ENCODE measurements around the gene ACAD10. TPM values are rescaled to one million over a fixed set of nuclear protein-coding genes. Genes with fewer than 3 reads are reported as not detected.
"Not testable (repeated sequence)": the region's sequence is repeated elsewhere in the genome, so short reads cannot be mapped to it uniquely, and the experiment has no call there.

ACAD10 gene
- total RNA-seq, 1 experiment from 2014 or later: 12.4 TPM

GRCh38 chr12:111753144-111753881 lies 67.5 kb downstream of the ACAD10 start:
- peak; percentile 73 for DNase-seq (ENCODE audit: low spot score)

- DNase-seq (ENCODE audit: low spot score): no peak
Observed at GRCh38 chr12:111754671-111755070, 68.8 kb downstream of the ACAD10 start.

DNA sequence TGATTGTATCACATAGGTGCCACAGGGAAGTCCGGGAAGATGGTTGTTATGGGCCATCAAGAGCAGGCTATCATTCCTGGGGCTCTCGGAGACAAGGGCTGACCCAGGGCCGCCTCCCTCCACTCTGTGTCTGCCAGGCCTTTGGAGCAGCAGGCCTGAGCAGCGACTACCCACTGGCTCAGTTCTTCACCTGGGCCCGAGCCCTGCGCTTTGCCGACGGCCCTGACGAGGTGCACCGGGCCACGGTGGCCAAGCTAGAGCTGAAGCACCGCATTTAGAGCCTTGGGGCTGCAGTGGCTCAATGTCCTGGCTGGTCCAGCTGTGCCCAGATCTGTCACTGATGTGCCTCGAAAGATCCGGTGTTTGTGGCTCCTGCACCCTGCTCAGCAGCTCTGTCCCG lies 70.3 kb downstream of the ACAD10 start:
- DNase-seq (ENCODE audit: low spot score): no peak

- DNase-seq (ENCODE audit: low spot score): no peak
Observed at GRCh38 chr12:111756681-111757080, 70.8 kb downstream of the ACAD10 start.

DNA sequence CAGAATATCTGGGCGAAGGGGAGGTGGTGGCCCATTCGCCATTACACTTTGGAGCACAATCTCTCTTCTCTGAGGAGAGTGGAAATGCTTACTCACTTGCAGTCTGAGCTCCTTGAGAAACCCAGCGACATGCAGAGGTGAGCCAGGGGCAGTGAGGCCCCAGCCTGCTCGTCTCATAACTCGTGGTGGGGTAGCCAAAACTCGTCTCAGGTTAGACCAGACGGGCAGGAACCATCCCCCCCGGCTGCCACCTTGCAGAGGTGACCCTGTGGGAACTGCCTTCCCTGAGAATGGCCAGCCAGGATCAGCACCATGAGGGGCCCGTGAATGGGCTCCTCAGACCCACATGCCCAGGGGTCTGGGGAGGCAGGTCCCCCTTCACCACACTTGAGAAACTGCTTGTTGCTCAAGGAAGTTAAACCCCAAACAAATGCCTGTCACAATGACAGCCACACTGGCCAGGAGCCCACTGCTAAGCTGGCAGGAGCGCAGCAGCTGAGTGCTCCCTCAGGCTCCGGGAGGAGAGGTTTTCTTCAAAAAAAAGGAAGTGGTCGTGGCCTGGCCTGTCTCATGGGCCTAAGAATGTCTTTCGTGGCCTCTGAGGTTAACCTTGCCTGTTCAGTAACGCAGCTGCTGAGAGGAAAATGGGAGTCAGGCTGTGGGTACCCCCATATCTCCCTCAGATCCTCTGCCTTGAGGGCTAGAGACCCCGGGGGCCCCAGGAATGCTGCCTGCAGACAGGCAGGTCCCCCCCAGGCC lies 71.7 kb downstream of the ACAD10 start:
- DNase-seq (ENCODE audit: low spot score): no peak

DNA sequence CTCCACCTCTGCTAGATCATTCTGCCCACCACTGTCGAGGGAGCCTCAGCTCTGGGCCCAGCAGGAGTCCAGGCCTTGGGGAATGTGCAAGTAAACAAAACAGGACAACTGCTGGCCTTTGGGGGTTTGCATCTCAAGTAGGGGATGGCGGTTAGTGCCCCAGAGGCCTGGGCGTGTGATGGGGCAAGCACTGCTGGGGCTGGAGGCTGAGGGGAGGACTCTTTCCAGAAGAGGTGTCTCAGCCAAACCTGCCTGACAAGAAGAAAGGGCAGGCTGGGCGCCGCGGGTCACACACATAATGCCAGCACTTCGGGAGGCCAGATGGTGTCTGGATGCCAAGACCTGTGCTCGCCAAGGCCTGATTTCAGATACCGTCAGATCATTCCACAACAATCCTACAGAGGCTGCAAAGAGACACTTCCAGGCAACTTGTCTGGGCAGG lies 72.3 kb downstream of the ACAD10 start:
- DNase-seq (ENCODE audit: low spot score): no peak

- no peak for DNase-seq (ENCODE audit: low spot score)
Observed at GRCh38 chr12:111759271-111759670, 73.4 kb downstream of the ACAD10 start.

DNA sequence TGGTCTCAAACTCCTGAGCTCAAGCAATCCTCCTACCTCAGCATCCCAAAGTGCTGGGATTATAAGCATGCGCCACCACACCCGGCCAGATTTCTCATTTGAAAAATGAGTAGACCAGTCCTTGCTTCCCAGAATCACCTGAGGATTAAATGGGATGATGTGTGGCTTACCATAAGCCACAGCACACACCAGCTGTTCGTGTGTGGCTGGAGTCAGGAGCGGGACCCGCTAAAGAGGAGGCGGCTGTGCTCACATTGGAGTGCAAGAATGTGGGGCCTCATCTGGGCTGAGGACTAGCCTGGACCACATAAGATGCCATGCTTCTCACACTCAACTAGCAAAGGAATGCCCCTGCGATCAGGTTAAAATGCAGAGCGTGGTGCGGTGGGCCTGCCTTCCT lies 74.1 kb downstream of the ACAD10 start:
- DNase-seq (ENCODE audit: low spot score): no peak

GRCh38 chr12:111761099-111761498 lies 75.2 kb downstream of the ACAD10 start:
- no peak for DNase-seq (ENCODE audit: low spot score)

- no peak for DNase-seq (ENCODE audit: low spot score)
Observed at GRCh38 chr12:111761706-111762105, 75.9 kb downstream of the ACAD10 start.

- DNase-seq (ENCODE audit: low spot score): not testable (repeated sequence)
Observed at GRCh38 chr12:111763552-111763951, 77.7 kb downstream of the ACAD10 start.

DNA sequence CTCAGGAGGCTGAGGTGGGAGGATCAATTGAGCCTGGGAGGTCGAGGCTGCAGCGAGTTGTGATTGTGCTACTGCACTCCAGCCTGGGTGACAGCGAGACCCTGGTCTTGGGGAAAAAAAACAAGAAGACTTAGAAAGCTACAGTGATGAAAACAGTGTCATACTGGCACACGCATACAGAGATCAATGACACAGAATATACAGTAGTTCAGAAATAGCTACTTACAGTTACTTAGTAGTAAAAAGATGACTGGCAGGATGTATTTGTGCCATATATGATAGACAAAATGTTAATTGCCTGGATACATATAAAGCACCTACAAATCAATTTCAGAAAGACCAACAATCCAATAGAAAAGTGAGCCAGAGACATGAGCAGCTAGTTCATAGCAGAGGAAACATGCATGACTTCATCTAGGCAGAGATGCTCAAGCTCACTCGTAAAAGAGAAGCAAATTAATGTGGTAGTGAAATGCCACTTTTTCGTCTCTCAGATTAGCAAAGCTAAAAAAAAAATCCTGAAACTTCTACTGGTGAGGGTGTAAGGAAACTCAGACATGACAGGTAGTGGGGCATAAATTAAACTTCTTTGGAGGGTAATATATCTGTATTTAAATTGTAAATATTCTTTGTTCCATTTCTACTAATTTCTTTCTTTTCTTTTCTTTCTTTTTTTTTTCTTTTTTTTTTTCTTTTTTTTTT lies 78.4 kb downstream of the ACAD10 start:
- DNase-seq (ENCODE audit: low spot score): no peak

DNA sequence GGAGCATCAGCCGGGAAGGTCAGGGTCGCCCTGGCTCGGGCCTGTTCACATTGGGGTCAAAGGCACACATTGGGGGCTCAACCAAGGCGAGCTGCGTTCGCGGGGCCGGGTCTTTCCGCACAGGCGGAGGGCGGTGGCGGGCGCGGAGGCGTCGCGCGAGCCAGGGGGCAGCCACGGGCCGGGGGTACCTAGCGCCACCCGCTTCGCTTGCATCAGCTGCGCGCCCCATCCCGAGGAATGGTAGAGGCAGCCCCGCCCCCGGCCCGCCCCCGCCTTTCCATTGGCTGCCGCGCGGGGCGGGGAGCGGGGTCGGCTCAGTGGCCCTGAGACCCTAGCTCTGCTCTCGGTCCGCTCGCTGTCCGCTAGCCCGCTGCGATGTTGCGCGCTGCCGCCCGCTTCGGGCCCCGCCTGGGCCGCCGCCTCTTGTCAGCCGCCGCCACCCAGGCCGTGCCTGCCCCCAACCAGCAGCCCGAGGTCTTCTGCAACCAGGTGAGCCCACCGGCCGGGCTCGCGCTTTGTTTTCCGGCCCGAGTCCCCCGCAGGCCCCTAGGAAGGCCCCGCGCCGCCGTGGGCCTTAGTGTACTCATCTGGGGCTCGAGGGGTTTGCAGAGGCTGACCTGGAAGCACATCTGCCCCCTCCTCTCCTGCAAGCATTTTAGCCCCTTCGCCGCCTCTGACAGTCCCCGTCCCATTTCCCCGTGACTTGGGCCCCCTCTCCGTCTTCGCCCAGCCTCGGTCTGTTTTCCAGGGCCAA lies 80.9 kb downstream of the ACAD10 start, which contains the start of gene ALDH2:
ALDH2 (plus strand) TSS at position 326 of the 754 bp plus-strand sequence; CDS start at position 376, 50 bp downstream.
- DNase-seq (ENCODE audit: low spot score): peak; percentile 51

- no peak for DNase-seq (ENCODE audit: low spot score)
Observed at GRCh38 chr12:111767362-111768158, 81.7 kb downstream of the ACAD10 start.

GRCh38 chr12:111768159-111768895 lies 82.5 kb downstream of the ACAD10 start:
- DNase-seq (ENCODE audit: low spot score): no peak

GRCh38 chr12:111769599-111769998 lies 83.7 kb downstream of the ACAD10 start:
- DNase-seq (ENCODE audit: low spot score): no peak

DNA sequence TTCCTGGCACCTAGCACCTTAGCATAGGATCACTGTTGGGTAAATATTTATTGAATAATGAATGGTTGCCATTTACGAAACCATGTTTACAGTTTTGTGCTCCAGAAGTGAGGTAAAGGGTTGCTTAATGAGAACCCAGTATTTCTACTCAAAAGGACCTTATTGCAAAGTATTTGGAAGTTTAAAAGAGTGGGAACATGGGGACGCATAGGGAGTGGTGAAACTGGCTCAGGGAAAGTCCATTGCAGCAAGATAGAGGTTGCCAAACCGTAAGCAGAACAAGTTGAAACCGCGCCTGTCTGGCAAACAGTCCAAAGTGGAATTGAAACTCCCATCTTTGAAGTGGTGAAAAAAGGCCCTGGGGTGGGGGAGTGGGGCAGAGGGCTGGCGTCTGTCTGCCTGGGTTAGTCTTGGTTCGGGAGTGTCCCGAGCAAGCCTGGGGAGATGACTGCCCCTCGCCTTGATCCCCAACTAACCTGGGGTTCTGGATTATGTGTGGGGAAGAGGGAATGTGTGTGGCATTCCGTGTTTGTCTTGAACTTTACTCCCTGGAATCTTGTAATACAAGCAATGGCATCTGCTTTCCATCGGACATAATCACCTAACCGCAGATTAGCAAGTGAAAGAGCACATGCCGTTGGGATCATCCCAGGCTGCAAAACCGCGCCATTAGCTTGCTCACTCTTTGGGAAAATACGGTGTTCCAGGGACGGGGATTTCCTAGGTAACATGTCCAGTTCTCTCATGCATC lies 88.1 kb downstream of the ACAD10 start:
- DNase-seq (ENCODE audit: low spot score): peak; percentile 72

DNA sequence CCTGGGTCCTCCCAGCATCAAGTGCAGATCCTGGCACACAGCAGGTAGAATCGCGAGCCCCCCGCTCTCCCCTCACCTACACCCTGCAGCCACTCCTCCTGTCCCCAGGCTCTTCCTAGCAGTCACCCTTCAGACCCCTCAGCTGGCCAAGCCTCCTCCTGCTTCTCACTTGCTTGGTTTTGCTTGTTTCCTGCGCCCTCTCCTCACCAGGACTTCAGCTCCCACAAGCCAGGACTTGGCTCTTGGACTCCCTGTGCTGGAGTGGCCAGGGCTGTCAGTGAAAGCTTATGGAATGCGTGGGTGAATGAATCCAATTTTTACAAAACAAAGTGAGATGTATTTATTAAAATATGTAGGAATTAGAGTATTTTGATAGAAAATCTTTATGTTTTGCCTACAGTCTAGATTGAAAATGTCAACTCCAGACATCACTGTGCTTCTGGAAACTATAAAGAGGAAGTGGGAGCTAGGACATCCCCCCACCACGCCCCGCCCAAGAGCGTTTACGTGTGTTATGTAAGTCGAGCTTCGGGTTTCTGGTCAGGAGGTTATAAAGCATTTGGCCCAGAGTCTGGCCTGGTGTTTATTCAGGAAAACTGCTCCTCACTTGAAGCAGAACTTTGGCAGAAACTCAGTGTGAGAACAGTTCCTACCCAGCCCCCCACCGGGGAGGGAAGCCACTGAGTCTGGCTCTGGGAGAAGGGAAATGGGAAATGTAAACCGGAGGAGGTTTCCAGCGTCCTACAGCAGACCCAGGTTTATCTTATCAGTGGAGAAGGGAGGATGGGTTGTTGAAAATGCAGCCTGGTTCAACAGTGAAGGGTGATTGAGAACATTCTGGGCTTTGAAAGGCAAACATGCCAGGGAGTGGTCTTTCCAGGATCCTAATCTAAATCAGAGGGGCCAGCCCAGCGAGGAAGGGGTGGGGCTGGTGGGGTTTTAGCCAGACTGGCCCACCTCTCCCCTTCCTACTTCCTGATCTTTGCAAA lies 89.6 kb downstream of the ACAD10 start:
- peak; percentile 70 for DNase-seq (ENCODE audit: low spot score)
